Activated CD8-positive, alpha-beta T cell treated with anti-CD3 and anti-CD28 coated beads for 36 hours (primary cell): Measurements from ENCODE around the gene CMTM1. TPM values are rescaled to one million over a fixed set of nuclear protein-coding genes. Genes with fewer than 3 reads are reported as not detected.
"Not testable (repeated sequence)": the region's sequence is repeated elsewhere in the genome, so short reads cannot be mapped to it uniquely, and the experiment has no call there.

Experiments
- ATAC-seq: fragments of 200-7000 bp; cut with Tn5 transposase; one replicate; pipeline ENCODE4 v1.10.0; 2021; ENCODE audit warnings: mild to moderate bottlenecking, moderate library complexity
- CTCF ChIA-PET: fragments of 350-600 bp; sonication (Branson Sonifier 250); formaldehyde crosslinking; loops from one replicate; lab custom pipeline; 2021; ENCODE audit warnings: antibody characterized with exemption; lab: Charles Lee
- POLR2A ChIA-PET: fragments of 350-600 bp; sonication (Branson Sonifier 250); formaldehyde crosslinking; loops from one replicate; lab custom pipeline; 2021; ENCODE audit warnings: antibody characterized with exemption; lab: Charles Lee
- DNase-seq: peaks from one replicate; pipeline ENCODE4 v3.0.0-alpha.2; 2020
- H3K27ac Mint-ChIP-seq: one replicate; pipeline ENCODE4 v1.8.0; 2021; ENCODE audit warnings: mild to moderate bottlenecking, mixed read lengths
- H3K27me3 Mint-ChIP-seq: one replicate; pipeline ENCODE4 v1.8.0; 2021; ENCODE audit warnings: mixed read lengths
- H3K36me3 Mint-ChIP-seq: one replicate; pipeline ENCODE4 v1.8.0; 2021; ENCODE audit warnings: low read depth, mixed read lengths
- H3K4me1 Mint-ChIP-seq: one replicate; pipeline ENCODE4 v1.8.0; 2021; ENCODE audit warnings: low read depth, mixed read lengths
- H3K4me3 Mint-ChIP-seq: one replicate; pipeline ENCODE4 v1.8.0; 2021; ENCODE audit warnings: mild to moderate bottlenecking, moderate library complexity, mixed read lengths
- H3K9me3 Mint-ChIP-seq: one replicate; pipeline ENCODE4 v1.8.0; 2021; ENCODE audit warnings: mixed read lengths
- intact Hi-C: fragments of 100-400 bp; cut with micrococcal nuclease; formaldehyde crosslinking; loops from one replicate; pipeline ENCODE4 v1.10.0; 2022
- total RNA-seq, 2 experiments: library from RNA; stranded (reverse); gene quantifications; one replicate each; pipeline ENCODE4 v1.2.3, GENCODE V29; 2021
- TF ChIP-seq, protein P1 (sequence below): fragments of 200-600 bp; IDR thresholded peaks from one replicate; pipeline ENCODE4 v1.8.0; 2022; ENCODE audit warnings: antibody characterized with exemption, mild to moderate bottlenecking

Gene CMTM1
- total RNA-seq, 2 experiments from 2014 or later = 5.4 to 6.2 TPM

DNA sequence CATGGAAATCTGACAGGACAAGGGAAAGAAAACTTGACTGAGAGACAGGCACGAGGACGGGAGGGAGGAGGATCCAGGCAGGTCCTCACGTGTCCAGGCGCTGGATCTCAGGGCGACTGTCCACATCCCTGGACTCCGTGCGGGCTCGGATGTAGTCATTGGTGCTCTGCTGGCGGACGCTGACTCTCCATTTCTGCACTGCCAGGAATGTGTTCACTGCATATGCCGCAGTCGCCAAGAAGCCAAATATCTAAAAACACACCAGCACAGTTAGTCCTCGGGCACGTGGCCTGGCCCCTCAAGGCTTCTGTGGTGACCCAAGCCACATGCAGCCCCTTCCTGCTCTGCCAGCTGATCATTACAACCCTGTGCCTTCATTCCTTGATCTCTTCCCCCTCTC lies 55.7 kb downstream of the CMTM1 start:
- Mint-ChIP-seq H3K4me3 (no peak overlapping the region), H3K4me1 (peaks cover 7% of the 10 kb centered on the region), H3K36me3 (no peaks in the 10 kb centered on the region), H3K27me3 (no peaks in the 10 kb centered on the region), H3K9me3 (no peaks in the 10 kb centered on the region), H3K27ac (no peak overlapping the region)
- POLR2A ChIA-PET = no interaction called here
- ATAC-seq (no peak), DNase-seq (no peak)
- TF ChIP-seq, protein P1, sequence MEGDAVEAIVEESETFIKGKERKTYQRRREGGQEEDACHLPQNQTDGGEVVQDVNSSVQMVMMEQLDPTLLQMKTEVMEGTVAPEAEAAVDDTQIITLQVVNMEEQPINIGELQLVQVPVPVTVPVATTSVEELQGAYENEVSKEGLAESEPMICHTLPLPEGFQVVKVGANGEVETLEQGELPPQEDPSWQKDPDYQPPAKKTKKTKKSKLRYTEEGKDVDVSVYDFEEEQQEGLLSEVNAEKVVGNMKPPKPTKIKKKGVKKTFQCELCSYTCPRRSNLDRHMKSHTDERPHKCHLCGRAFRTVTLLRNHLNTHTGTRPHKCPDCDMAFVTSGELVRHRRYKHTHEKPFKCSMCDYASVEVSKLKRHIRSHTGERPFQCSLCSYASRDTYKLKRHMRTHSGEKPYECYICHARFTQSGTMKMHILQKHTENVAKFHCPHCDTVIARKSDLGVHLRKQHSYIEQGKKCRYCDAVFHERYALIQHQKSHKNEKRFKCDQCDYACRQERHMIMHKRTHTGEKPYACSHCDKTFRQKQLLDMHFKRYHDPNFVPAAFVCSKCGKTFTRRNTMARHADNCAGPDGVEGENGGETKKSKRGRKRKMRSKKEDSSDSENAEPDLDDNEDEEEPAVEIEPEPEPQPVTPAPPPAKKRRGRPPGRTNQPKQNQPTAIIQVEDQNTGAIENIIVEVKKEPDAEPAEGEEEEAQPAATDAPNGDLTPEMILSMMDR = no peak
- intact Hi-C loops = no loop called here
- CTCF ChIA-PET = interaction anchor here (1.0 kb wide), 1 partner anchor 29 kb away, joined by 3 read pairs; no protein-coding TSS in a partner anchor

DNA sequence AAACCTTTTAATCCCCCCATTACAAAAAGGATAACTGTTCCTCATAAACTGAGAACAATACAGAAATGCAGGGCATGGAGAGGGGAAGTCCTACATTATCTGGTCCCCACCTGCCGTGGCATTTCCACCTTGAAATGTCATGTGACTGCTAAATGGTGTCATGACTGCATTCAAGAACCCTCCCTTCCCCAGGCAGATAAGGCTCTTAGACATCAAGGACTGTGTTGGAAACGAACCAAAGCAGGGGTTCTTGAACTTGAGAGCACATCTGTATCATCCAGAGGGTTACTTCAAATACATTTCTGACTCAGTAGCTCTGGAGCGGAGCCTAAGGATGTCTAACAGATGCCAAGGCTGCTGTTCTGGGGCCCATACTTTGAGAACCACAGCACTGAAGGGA lies 56.6 kb downstream of the CMTM1 start:
- ATAC-seq = no peak
- TF ChIP-seq, protein P1 = no peak
- H3K27ac Mint-ChIP-seq = no peak overlapping the region
- no peaks in the 10 kb centered on the region for H3K9me3 Mint-ChIP-seq
- H3K4me1 Mint-ChIP-seq = peaks cover 7% of the 10 kb centered on the region
- CTCF ChIA-PET = interaction anchor here (1.0 to 2.2 kb wide), 2 partner anchors 14 to 28 kb away, joined by 3 to 8 read pairs; no protein-coding TSS in a partner anchor
- H3K36me3 Mint-ChIP-seq = no peaks in the 10 kb centered on the region
- no peak for DNase-seq
- no peaks in the 10 kb centered on the region for H3K27me3 Mint-ChIP-seq
- intact Hi-C loops = no loop called here
- H3K4me3 Mint-ChIP-seq = no peak overlapping the region
- POLR2A ChIA-PET = no interaction called here

DNA sequence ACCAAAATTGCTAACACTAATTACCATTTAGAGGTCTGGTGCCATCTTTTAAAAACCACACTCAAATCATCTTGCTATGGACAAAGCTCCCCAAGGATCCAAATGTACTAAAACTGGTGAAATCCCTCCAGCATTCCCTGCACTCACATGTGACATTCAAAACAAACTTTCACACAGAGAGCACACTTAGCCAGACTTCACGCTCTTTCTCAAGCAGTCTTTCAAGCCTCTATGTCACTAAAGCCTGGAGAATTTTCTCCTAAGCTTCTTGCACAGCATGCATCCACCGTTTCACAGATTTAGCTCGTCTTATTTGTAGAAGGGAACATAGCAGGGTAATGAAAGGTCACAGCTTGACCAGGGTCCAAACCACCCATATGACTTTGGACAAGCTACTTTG lies 57.5 kb downstream of the CMTM1 start:
- H3K27ac Mint-ChIP-seq = no peak overlapping the region
- CTCF ChIA-PET = interaction anchor here (2.0 to 2.2 kb wide), 2 partner anchors 15 to 27 kb away, joined by 8 to 14 read pairs; no protein-coding TSS in a partner anchor
- POLR2A ChIA-PET = no interaction called here
- no peaks in the 10 kb centered on the region for H3K9me3 Mint-ChIP-seq
- no peaks in the 10 kb centered on the region for H3K27me3 Mint-ChIP-seq
- H3K4me1 Mint-ChIP-seq = peaks cover 7% of the 10 kb centered on the region
- DNase-seq = no peak
- intact Hi-C loops = no loop called here
- H3K4me3 Mint-ChIP-seq = no peak overlapping the region
- TF ChIP-seq, protein P1 = no peak
- no peak for ATAC-seq
- H3K36me3 Mint-ChIP-seq = no peaks in the 10 kb centered on the region

DNA sequence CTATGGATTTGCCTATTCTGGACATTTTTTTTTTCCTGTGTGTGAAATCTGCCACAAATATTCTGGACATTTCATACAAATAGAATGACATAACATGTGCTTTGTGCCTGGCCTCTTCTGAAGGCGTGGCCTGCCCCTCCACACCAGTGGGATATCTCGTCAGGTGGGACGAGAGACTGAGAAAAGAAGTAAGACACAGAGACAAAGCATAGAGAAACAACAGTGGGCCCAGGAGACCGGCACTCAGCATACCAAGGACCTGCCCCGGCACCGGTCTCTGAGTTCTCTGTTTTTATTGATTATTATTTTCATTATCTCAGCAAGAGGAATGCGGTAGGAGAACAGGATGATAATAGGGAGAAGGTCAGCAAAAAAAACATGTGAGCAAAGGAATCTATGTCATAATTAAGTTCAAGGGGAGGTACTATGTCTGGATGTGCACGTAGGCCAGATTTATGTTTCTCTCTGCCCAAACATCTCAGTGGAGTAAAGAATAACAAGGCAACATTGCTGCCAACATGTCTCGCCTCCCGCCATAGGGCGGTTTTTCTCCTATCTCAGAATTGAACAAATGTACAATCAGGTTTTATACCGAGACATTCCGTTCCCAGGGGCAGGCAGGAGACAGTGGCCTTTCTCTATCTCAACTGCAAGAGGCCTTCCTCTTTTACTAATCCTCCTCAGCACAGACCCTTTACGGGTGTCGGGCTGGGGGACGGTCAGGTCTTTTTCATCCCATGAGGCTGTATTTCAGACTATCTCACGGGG lies 61.6 kb downstream of the CMTM1 start:
- H3K4me1 Mint-ChIP-seq, POLR2A ChIA-PET, intact Hi-C loops, ATAC-seq, H3K36me3 Mint-ChIP-seq, H3K9me3 Mint-ChIP-seq, H3K27me3 Mint-ChIP-seq, DNase-seq, H3K4me3 Mint-ChIP-seq, H3K27ac Mint-ChIP-seq: not testable (repeated sequence)
- CTCF ChIA-PET = interaction anchor here (1.0 kb wide), 1 partner anchor 34 kb away, joined by 3 read pairs; no protein-coding TSS in a partner anchor

Other genes starting within 250 kb of the CMTM1 start
- not detected for gene CDH5, start 199.7 kb upstream of the CMTM1 start, total RNA-seq
- not detected for gene BEAN1, start 139.1 kb upstream of the CMTM1 start, total RNA-seq
- 1 to 10 TPM; 3.2 to 4.4 TPM for gene TK2, start 16.3 kb upstream of the CMTM1 start, total RNA-seq
- 10 to 100 TPM; 99.0 to 99.7 TPM for gene CKLF, start 13.9 kb upstream of the CMTM1 start, total RNA-seq
- under 1 TPM in 1 of 2 experiments, not detected in 1; 0.29 TPM for gene CMTM2, start 13.0 kb downstream of the CMTM1 start, total RNA-seq
- 10 to 100 TPM; 48.0 to 49.4 TPM for gene CMTM3, start 38.3 kb downstream of the CMTM1 start, total RNA-seq
- 1 to 10 TPM; 3.2 to 3.5 TPM for gene CMTM4, start 130.3 kb downstream of the CMTM1 start, total RNA-seq
- gene DYNC1LI2, start 185.2 kb downstream of the CMTM1 start, total RNA-seq = 10 to 100 TPM; 35.0 to 39.5 TPM
- gene TERB1, start 235.1 kb downstream of the CMTM1 start, total RNA-seq = under 1 TPM in 1 of 2 experiments, not detected in 1; 0.14 TPM